ENCODE results near the gene TNNI3K.

Gene TNNI3K

GRCh38 chr1:74286414-74286813, 51.2 kb downstream of the TNNI3K start:
- no peak for DNase-seq (ENCODE audit: low read depth)

- no peak for DNase-seq (ENCODE audit: low read depth)
These were observed 79.3 kb downstream of the TNNI3K start for GRCh38 chr1:74314438-74314837.

GRCh38 chr1:74316302-74316701, 81.1 kb downstream of the TNNI3K start:
- no peak for DNase-seq (ENCODE audit: low read depth)

GRCh38 chr1:74317663-74318062, 82.5 kb downstream of the TNNI3K start:
- no peak for DNase-seq (ENCODE audit: low read depth)

GRCh38 chr1:74323937-74324473, 88.8 kb downstream of the TNNI3K start:
- no peak for DNase-seq (ENCODE audit: low read depth)

GRCh38 chr1:74324684-74325448, 89.7 kb downstream of the TNNI3K start:
- no peak for DNase-seq (ENCODE audit: low read depth)

- DNase-seq (ENCODE audit: low read depth), result no peak
These were observed 93.7 kb downstream of the TNNI3K start for GRCh38 chr1:74328851-74329250.

- DNase-seq (ENCODE audit: low read depth), result no peak
These were observed 98.1 kb downstream of the TNNI3K start for GRCh38 chr1:74333244-74333643.

- no peak for DNase-seq (ENCODE audit: low read depth)
These were observed 99.0 kb downstream of the TNNI3K start for GRCh38 chr1:74334147-74334546.

- DNase-seq (ENCODE audit: low read depth), result no peak
These were observed 105.5 kb downstream of the TNNI3K start for GRCh38 chr1:74340656-74341055.

GRCh38 chr1:74341702-74342339, 106.6 kb downstream of the TNNI3K start:
- DNase-seq (ENCODE audit: low read depth), result no peak

- DNase-seq (ENCODE audit: low read depth), result no peak
These were observed 108.0 kb downstream of the TNNI3K start for GRCh38 chr1:74343216-74343615.

- DNase-seq (ENCODE audit: low read depth), result no peak
These were observed 109.2 kb downstream of the TNNI3K start for GRCh38 chr1:74344387-74344786.

GRCh38 chr1:74356493-74356892, 121.3 kb downstream of the TNNI3K start:
- DNase-seq (ENCODE audit: low read depth), result no peak

- no peak for DNase-seq (ENCODE audit: low read depth)
These were observed 122.0 kb downstream of the TNNI3K start for GRCh38 chr1:74357150-74357549.

GRCh38 chr1:74357756-74358155, 122.6 kb downstream of the TNNI3K start:
- DNase-seq (ENCODE audit: low read depth), result no peak

- DNase-seq (ENCODE audit: low read depth), result no peak
These were observed 127.5 kb downstream of the TNNI3K start for GRCh38 chr1:74362691-74363090.

GRCh38 chr1:74363220-74363619, 128.0 kb downstream of the TNNI3K start:
- DNase-seq (ENCODE audit: low read depth), result no peak

- no peak for DNase-seq (ENCODE audit: low read depth)
These were observed 132.1 kb downstream of the TNNI3K start for GRCh38 chr1:74367175-74367813.

GRCh38 chr1:74368335-74368734, 133.1 kb downstream of the TNNI3K start:
- DNase-seq (ENCODE audit: low read depth), result no peak

- no peak for DNase-seq (ENCODE audit: low read depth)
These were observed 140.2 kb downstream of the TNNI3K start for GRCh38 chr1:74375376-74375775.

GRCh38 chr1:74380252-74380651, 145.1 kb downstream of the TNNI3K start:
- DNase-seq (ENCODE audit: low read depth), result no peak

- DNase-seq (ENCODE audit: low read depth), result no peak
These were observed 153.7 kb downstream of the TNNI3K start for GRCh38 chr1:74388855-74389254.
